ENCODE data around the gene KCNJ9. TPM values are rescaled to one million over a fixed set of nuclear protein-coding genes. Genes with fewer than 3 reads are reported as not detected.

Gene KCNJ9
- total and polyA plus RNA-seq, 2 donors (not counting 1 experiment from before 2014, with no cell fraction given): not detected

GRCh38 chr1:160127381-160127780 is 46.0 kb downstream of the KCNJ9 start:
- WGBS (ENCODE audit: insufficient coverage): 94% methylated on average over 9 of the region's 9 CpGs
- CTCF ChIA-PET: no interaction called here
- intact Hi-C loops (cut with micrococcal nuclease): no loop called here
- no peaks in the 10 kb centered on the region for H3K4me1 ChIP-seq (ENCODE audit: control insufficient read depth in 2 of 2, insufficient read depth in 2 of 2, low read length in 2 of 2)
- H3K27me3 ChIP-seq (replicated peaks in 1 of 4; ENCODE audit: control extremely low read depth in 1 of 4, control insufficient read depth in 3 of 4, insufficient read depth in 4 of 4, low read length in 3 of 4): peaks cover 0 to 4% (median 2%) of the 10 kb centered on the region in 4 experiments
- DNase-seq: no peak
- no peaks in the 10 kb centered on the region for H4K20me1 ChIP-seq (ENCODE audit: control insufficient read depth, insufficient read depth, low read length, poor library complexity, severe bottlenecking)
- no peaks in the 10 kb centered on the region for H3K4me1 Mint-ChIP-seq
- ATAC-seq (ENCODE audit: low read depth): no peak
- H3K4me2 ChIP-seq (replicated peaks; ENCODE audit: low read depth, low read length, poor library complexity, severe bottlenecking): no peak overlapping the region
- no peaks in the 10 kb centered on the region for H3K9me3 ChIP-seq (ENCODE audit: control extremely low read depth in 1 of 3, control insufficient read depth in 2 of 3, insufficient read depth in 1 of 3, low read length in 2 of 3)
- no peak overlapping the region for H3K27ac Mint-ChIP-seq
- POLR2A ChIA-PET: no interaction called here
- H3K27ac ChIP-seq (ENCODE audit: low read length in 2 of 2): no peak overlapping the region
- H3K27me3 Mint-ChIP-seq: peaks cover 34% of the 10 kb centered on the region
- no peak overlapping the region for H3K4me3 ChIP-seq (ENCODE audit: control extremely low read depth in 1 of 5, extremely low read depth in 1 of 5, insufficient read depth in 1 of 5, low read depth in 2 of 5, low read length in 4 of 5)
- TF ChIP-seq CTCF (IDR thresholded peaks at IDR 0.05) (no peak), EZH2 (IDR thresholded peaks at IDR 0.05; ENCODE audit: borderline replicate concordance, insufficient read depth, low read depth, low read length, poor library complexity, severe bottlenecking) (no peak)
- H3K4me3 Mint-ChIP-seq: no peak overlapping the region
- H3K36me3 ChIP-seq (replicated peaks in 1 of 2; ENCODE audit: control extremely low read depth in 1 of 2, control insufficient read depth in 1 of 2, extremely low read depth in 1 of 2, insufficient read depth in 2 of 2, low read length in 1 of 2): no peaks in the 10 kb centered on the region
- no peaks in the 10 kb centered on the region for H3K79me2 ChIP-seq (ENCODE audit: control insufficient read depth, insufficient read depth, low read length)
- no peaks in the 10 kb centered on the region for H3K9me3 Mint-ChIP-seq (ENCODE audit: insufficient read depth)
- no peak overlapping the region for H2AFZ ChIP-seq (ENCODE audit: insufficient read depth, low read depth, low read length, poor library complexity, severe bottlenecking)
- H3K9ac ChIP-seq (ENCODE audit: low read length): no peak overlapping the region

GRCh38 chr1:160127865-160128523 is 46.7 kb downstream of the KCNJ9 start:
- DNase-seq (no peak), ATAC-seq (ENCODE audit: low read depth) (no peak)
- H3K9me3 Mint-ChIP-seq (ENCODE audit: insufficient read depth): no peaks in the 10 kb centered on the region
- Histone ChIP-seq H3K27ac (ENCODE audit: low read length in 2 of 2) (no peak overlapping the region), H3K9me3 (ENCODE audit: control extremely low read depth in 1 of 3, control insufficient read depth in 2 of 3, insufficient read depth in 1 of 3, low read length in 2 of 3) (no peaks in the 10 kb centered on the region), H3K36me3 (replicated peaks in 1 of 2; ENCODE audit: control extremely low read depth in 1 of 2, control insufficient read depth in 1 of 2, extremely low read depth in 1 of 2, insufficient read depth in 2 of 2, low read length in 1 of 2) (no peaks in the 10 kb centered on the region), H4K20me1 (ENCODE audit: control insufficient read depth, insufficient read depth, low read length, poor library complexity, severe bottlenecking) (no peaks in the 10 kb centered on the region), H3K9ac (ENCODE audit: low read length) (no peak overlapping the region), H3K79me2 (ENCODE audit: control insufficient read depth, insufficient read depth, low read length) (no peaks in the 10 kb centered on the region), H3K4me2 (replicated peaks; ENCODE audit: low read depth, low read length, poor library complexity, severe bottlenecking) (no peak overlapping the region), H3K4me1 (ENCODE audit: control insufficient read depth in 2 of 2, insufficient read depth in 2 of 2, low read length in 2 of 2) (no peaks in the 10 kb centered on the region), H3K27me3 (replicated peaks in 1 of 4; ENCODE audit: control extremely low read depth in 1 of 4, control insufficient read depth in 3 of 4, insufficient read depth in 4 of 4, low read length in 3 of 4) (peaks cover 0 to 9% (median 2%) of the 10 kb centered on the region in 4 experiments), H3K4me3 (ENCODE audit: control extremely low read depth in 1 of 5, extremely low read depth in 1 of 5, insufficient read depth in 1 of 5, low read depth in 2 of 5, low read length in 4 of 5) (no peak overlapping the region), H2AFZ (ENCODE audit: insufficient read depth, low read depth, low read length, poor library complexity, severe bottlenecking) (no peak overlapping the region)
- no peak overlapping the region for H3K4me3 Mint-ChIP-seq
- no peak overlapping the region for H3K27ac Mint-ChIP-seq
- intact Hi-C loops (cut with micrococcal nuclease): no loop called here
- no peaks in the 10 kb centered on the region for H3K4me1 Mint-ChIP-seq
- TF ChIP-seq CTCF (IDR thresholded peaks at IDR 0.05): no peak
- TF ChIP-seq EZH2 (IDR thresholded peaks at IDR 0.05; ENCODE audit: borderline replicate concordance, insufficient read depth, low read depth, low read length, poor library complexity, severe bottlenecking): no peak
- 82% methylated on average over 4 of the region's 7 CpGs for WGBS (ENCODE audit: insufficient coverage)
- H3K27me3 Mint-ChIP-seq: peaks cover 40% of the 10 kb centered on the region
- CTCF ChIA-PET: no interaction called here
- POLR2A ChIA-PET: no interaction called here
